Measurements from ENCODE around the gene UBR2. TPM values are rescaled to one million over a fixed set of nuclear protein-coding genes. Genes with fewer than 3 reads are reported as not detected.

UBR2 gene
- total and polyA plus RNA-seq, 9 of the 15 experiments (the other 6 are each of a cell fraction or from before 2014, with no cell fraction given): 9.1 to 38.9 (median 23.4) TPM

GRCh38 chr6:42547407-42548329 is 16.2 kb upstream of the UBR2 start (continued):
- TF ChIP-seq PHF21A (IDR thresholded peaks at IDR 0.05; ENCODE audit: borderline replicate concordance, low read depth) (peak; percentile 18; the same call in 1 of the 2 replicates), ZKSCAN3 (CRISPR knock-in tag; IDR thresholded peaks at IDR 0.05) (no peak), ARID1B (IDR thresholded peaks at IDR 0.05) (0 out of 2 replicates have a peak, but pooled peaks have one; percentile 15), ASH1L (IDR thresholded peaks at IDR 0.05; ENCODE audit: borderline replicate concordance, low read depth, partially characterized antibody) (no peak), RHOXF2B (CRISPR knock-in tag; conservative IDR thresholded peaks at IDR 0.05) (no peak), IRF9 (tag; IDR thresholded peaks at IDR 0.05) (no peak), RFX1 (IDR thresholded peaks at IDR 0.05) (no peak), ZNF316 (IDR thresholded peaks at IDR 0.05) (no peak), MYBL2 (IDR thresholded peaks at IDR 0.05; ENCODE audit: low read depth) (no peak), MYBL2 (CRISPR knock-in tag; IDR thresholded peaks at IDR 0.05; ENCODE audit: borderline replicate concordance) (no peak), TBL1XR1 (IDR thresholded peaks at IDR 0.05; ENCODE audit: low read length in 2 of 2) (no peak), HMBOX1 (IDR thresholded peaks at IDR 0.05) (no peak), IFI16 (CRISPR knock-in tag; IDR thresholded peaks at IDR 0.05) (no peak), TEAD2 (tag; IDR thresholded peaks at IDR 0.05) (peak; percentile 69; the same call in 1 of the 2 replicates), LEF1 (IDR thresholded peaks at IDR 0.05) (no peak), POLR2AphosphoS5 (IDR thresholded peaks at IDR 0.05; ENCODE audit: control insufficient read depth, insufficient read depth, low read depth, low read length) (no peak), ZKSCAN8 (CRISPR knock-in tag; IDR thresholded peaks at IDR 0.05) (no peak), NR2C2 (CRISPR knock-in tag; IDR thresholded peaks at IDR 0.05) (no peak; the same call in 1 of the 2 replicates), NR2C2 (tag; IDR thresholded peaks at IDR 0.05) (0 out of 2 replicates have a peak, but pooled peaks have one; percentile 35), SOX6 (IDR thresholded peaks at IDR 0.05) (peak; percentile 22; the same call in 1 of the 2 replicates), PATZ1 (CRISPR knock-in tag; IDR thresholded peaks at IDR 0.05; ENCODE audit: borderline replicate concordance) (no peak), ZNF143 (CRISPR knock-in tag; IDR thresholded peaks at IDR 0.05) (peak; percentile 47; the same call in 1 of the 2 replicates), MEIS2 (IDR thresholded peaks at IDR 0.05; ENCODE audit: partially characterized antibody) (peak; percentile 61), GATAD2B (IDR thresholded peaks at IDR 0.05; ENCODE audit: borderline replicate concordance) (0 out of 2 replicates have a peak, but pooled peaks have one; percentile 14), EP300 (IDR thresholded peaks at IDR 0.05; ENCODE audit: low read length) (peak; percentile 46; the same call in 1 of the 2 replicates)
